Karpas-422 (cell line): ENCODE measurements around the gene SPSB2. TPM values are rescaled to one million over a fixed set of nuclear protein-coding genes. Genes with fewer than 3 reads are reported as not detected.
A peak's percentile ranks its signal among the peaks of the same experiment; 100 is the strongest.

ENCODE experiments used
- DNase-seq: peaks from one replicate; pipeline ENCODE4 v3.0.0-alpha.2; 2015
- H2AFZ ChIP-seq: fragments of 200-600 bp; sonication (generic); 2 replicates; pipeline ENCODE4 v1.6.1; 2014; ENCODE audit warnings: antibody characterized with exemption, low read length, mixed read lengths
- H3K27ac ChIP-seq: fragments of 200-600 bp; sonication (generic); 2 replicates; pipeline ENCODE4 v1.5.1; 2014; ENCODE audit warnings: mild to moderate bottlenecking, low read length, moderate library complexity
- H3K27me3 ChIP-seq: fragments of 200-600 bp; sonication (generic); 2 replicates; pipeline ENCODE4 v1.6.1; 2014; ENCODE audit warnings: low read length, mixed read lengths
- H3K36me3 ChIP-seq: fragments of 200-600 bp; sonication (generic); 2 replicates; pipeline ENCODE4 v1.6.1; 2014; ENCODE audit warnings: low read length, mixed read lengths; ENCODE audit not compliant: insufficient read depth
- H3K4me1 ChIP-seq: fragments of 200-600 bp; sonication (generic); 2 replicates; pipeline ENCODE4 v1.6.1; 2014; ENCODE audit warnings: mild to moderate bottlenecking, low read length, mixed read lengths
- H3K4me2 ChIP-seq: fragments of 200-600 bp; sonication (generic); 2 replicates; pipeline ENCODE4 v1.6.1; 2014; ENCODE audit warnings: low read length, low read depth, mild to moderate bottlenecking; ENCODE audit not compliant: poor library complexity, severe bottlenecking
- H3K4me3 ChIP-seq: fragments of 200-600 bp; sonication (generic); 2 replicates; pipeline ENCODE4 v1.5.1; 2014; ENCODE audit warnings: mild to moderate bottlenecking, antibody characterized with exemption, low read length, mixed read lengths
- H3K79me2 ChIP-seq: fragments of 200-600 bp; sonication (generic); 2 replicates; pipeline ENCODE4 v1.6.1; 2014; ENCODE audit warnings: mild to moderate bottlenecking, low read length, mixed read lengths
- H3K9ac ChIP-seq: fragments of 200-600 bp; sonication (generic); 2 replicates; pipeline ENCODE4 v1.6.0; 2014; ENCODE audit warnings: low read length
- H3K9me2 ChIP-seq: fragments of 200-600 bp; sonication (generic), shearing (Covaris generic); replicated peaks from 2 replicates; pipeline ENCODE4 v1.6.0; 2014; ENCODE audit warnings: mild to moderate bottlenecking, low read length, moderate library complexity; ENCODE audit not compliant: insufficient read depth
- H3K9me3 ChIP-seq: fragments of 300-700, 200-600 bp; sonication (generic); 2 replicates; pipeline ENCODE4 v1.6.1; 2014; ENCODE audit warnings: low read length, mixed read lengths
- H4K20me1 ChIP-seq: fragments of 200-600 bp; sonication (generic); 2 replicates; pipeline ENCODE4 v1.6.1; 2014; ENCODE audit warnings: mild to moderate bottlenecking, antibody characterized with exemption, low read length, low read depth; ENCODE audit not compliant: insufficient read depth
- total RNA-seq: library from RNA; depleted of rRNA; stranded (reverse); fragments of >200 nt; shearing (Covaris generic); gene quantifications from 2 replicates; pipeline ENCODE4 v1.2.3, GENCODE V29; 2014; ENCODE audit warnings: low replicate concordance

SPSB2 gene
- total RNA-seq, 1 experiment from 2014 or later = 5.9 TPM

DNA sequence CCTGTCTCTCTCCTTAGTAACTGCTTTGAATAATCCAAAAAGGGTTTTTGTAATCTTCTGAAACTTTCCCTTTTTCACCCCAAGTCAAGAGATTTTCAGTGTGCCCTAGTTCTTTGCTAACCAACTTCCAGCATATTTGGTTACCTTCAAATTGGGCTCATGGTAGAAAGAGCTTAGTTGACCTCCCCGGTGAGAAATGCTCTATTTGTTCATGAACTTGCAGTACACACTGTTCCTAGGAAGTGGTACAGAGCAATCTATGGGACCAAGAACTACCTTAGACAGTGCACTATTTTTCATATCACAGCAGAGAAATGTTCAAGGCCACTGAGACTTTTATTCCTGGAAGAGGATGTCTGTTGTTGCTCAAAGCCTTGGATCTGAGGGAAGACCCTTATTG, 19.5 kb downstream of the SPSB2 start:
- Histone ChIP-seq H3K9me2 (no peaks in the 10 kb centered on the region), H3K27ac (peak overlapping the region; percentile 58), H2AFZ (no peak overlapping the region), H4K20me1 (peaks cover 6% of the 10 kb centered on the region; the same call in 1 of the 2 replicates), H3K9me3 (no peaks in the 10 kb centered on the region), H3K9ac (peak overlapping the region; percentile 76), H3K4me1 (peaks cover 37% of the 10 kb centered on the region), H3K4me2 (peak overlapping the region; percentile 82), H3K27me3 (no peaks in the 10 kb centered on the region), H3K79me2 (peaks cover 49% of the 10 kb centered on the region), H3K4me3 (peak overlapping the region; percentile 90), H3K36me3 (peaks cover 20% of the 10 kb centered on the region)
- DNase-seq = no peak

DNA sequence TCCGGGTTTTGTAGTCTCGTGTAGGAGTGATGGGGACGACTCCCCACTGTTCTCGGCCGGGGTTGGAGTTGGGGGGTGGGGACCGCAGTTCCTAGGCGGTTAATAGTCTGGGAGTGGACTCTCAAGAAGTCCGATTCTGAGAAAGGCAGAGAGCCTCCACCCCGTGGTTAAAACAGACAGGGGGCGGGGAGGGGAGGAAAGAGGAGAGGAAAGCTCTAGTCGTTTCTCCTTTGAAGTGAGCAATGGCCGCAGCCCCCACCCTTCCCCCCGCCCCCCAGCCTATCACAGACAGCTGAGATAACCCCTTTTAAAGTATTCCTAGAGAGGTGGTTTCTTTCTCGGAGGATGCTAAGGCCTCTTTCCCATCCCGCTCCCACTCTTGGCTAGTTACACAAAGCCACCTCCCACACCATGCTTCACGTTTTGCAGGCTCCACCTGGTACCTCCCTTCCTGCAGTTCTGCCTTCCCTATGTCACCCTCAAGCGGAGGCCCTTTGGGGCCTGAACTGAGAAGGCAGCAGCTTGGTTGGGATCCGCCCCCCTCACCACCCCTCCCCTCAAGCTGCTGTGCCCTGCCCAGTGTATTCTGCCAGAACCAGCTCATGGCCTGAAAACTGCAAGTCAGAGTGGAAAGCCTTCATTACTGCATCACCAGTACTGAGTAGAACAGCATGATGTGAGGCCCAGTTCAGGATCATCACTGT, 20.3 kb downstream of the SPSB2 start:
- peaks cover 20% of the 10 kb centered on the region for H3K36me3 ChIP-seq
- H3K4me3 ChIP-seq = peak overlapping the region; percentile 90
- no peak overlapping the region for H2AFZ ChIP-seq
- H3K4me2 ChIP-seq = peak overlapping the region; percentile 82
- peaks cover 40% of the 10 kb centered on the region for H3K4me1 ChIP-seq
- H3K27ac ChIP-seq = peak overlapping the region; percentile 58
- H3K9me3 ChIP-seq = no peaks in the 10 kb centered on the region
- H3K27me3 ChIP-seq = no peaks in the 10 kb centered on the region
- H3K79me2 ChIP-seq = peaks cover 52% of the 10 kb centered on the region
- H3K9ac ChIP-seq = peak overlapping the region; percentile 76
- no peaks in the 10 kb centered on the region for H3K9me2 ChIP-seq
- peaks cover 6% of the 10 kb centered on the region; the same call in 1 of the 2 replicates for H4K20me1 ChIP-seq
- DNase-seq = peak; percentile 80

DNA sequence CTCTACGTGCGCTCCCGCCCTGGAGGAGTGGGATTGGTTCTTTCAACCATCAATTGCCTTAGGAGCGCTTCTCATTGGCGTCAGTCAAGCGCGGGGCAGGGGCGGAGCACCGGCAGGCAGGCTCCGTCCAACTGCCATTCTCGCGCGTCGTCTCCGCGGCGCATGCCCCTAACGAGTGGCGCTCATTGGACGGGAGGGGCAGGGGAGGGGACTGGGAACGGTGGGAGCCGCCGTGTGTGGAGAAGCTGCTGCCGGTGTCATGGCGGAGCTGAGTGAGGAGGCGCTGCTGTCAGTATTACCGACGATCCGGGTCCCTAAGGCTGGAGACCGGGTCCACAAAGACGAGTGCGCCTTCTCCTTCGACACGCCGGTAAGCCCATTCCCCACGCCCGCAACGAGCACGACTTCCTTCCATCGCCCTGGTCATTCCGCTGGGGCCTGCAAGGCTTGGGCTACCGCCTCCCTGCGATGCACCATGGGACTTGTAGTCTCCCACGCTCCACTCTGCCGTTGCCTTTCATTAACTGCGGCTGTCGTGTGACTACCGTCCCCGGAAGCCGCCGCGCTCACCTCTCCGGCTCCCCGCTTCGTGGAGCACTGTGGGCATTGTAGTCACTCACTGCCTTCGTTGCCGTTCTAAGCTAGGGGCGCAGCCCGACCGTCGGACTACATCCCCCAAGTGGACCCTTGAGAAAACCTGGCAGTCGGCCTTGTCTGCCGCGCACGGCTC, 21.0 kb downstream of the SPSB2 start, which contains the start of gene USP5:
TSS of gene USP5 (plus strand) at position 230 of the 730 bp plus-strand sequence. CDS start at position 260, 30 bp downstream.
- peak within 1 kb of the TSS; percentile 6; the same call in 1 of the 2 replicates for H2AFZ ChIP-seq
- DNase-seq = peak; percentile 99
- H3K4me2 ChIP-seq = peak within 1 kb of the TSS; percentile 89
- H3K9me2 ChIP-seq = no peaks in the 10 kb centered on the region
- peaks cover 6% of the 10 kb centered on the region; the same call in 1 of the 2 replicates for H4K20me1 ChIP-seq
- peak within 1 kb of the TSS; percentile 86 for H3K27ac ChIP-seq
- H3K4me1 ChIP-seq = peaks cover 46% of the 10 kb centered on the region
- peaks cover 15% of the 10 kb centered on the region for H3K36me3 ChIP-seq
- no peaks in the 10 kb centered on the region for H3K9me3 ChIP-seq
- peak within 1 kb of the TSS; percentile 90 for H3K4me3 ChIP-seq
- peak within 1 kb of the TSS; percentile 88 for H3K9ac ChIP-seq
- H3K79me2 ChIP-seq = peaks cover 52% of the 10 kb centered on the region
- no peaks in the 10 kb centered on the region for H3K27me3 ChIP-seq

DNA sequence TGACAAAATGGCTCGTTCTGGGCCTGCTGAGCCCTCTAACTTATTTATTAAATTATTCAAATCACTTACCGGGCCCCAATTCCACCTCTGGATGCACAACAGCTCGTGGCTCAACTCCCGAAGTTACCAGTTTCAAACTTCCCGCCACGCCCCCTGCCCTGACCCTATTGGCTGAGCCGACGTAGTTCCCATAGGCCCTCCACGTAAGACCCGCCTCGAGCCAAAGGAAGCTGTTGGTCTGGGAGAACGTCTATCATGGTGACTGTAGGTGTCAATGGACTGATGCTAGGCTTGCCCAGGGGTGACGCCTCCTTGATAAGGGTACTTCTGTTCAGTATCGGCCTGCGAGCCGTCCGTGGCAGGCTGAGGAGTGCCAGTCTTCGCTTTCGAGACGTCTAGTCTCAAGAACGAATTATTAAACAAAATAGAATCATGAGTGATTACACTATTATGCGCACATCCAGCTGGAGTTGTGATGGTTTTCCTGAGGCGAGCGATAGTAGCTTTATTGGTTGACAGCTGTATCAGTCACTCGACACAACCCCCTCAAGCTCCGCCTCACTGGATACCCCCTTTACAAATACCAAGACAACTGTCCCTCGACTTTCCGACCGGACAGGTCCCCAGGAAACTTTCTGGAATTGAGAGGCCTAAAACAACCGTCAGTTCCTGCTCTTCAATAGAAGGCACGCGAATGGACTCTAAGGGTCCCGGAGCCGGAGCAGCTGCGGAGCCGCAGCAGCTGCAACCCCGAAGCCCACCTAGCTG, 21.8 kb downstream of the SPSB2 start, which contains the start of gene CDCA3:
TSS of gene CDCA3 (minus strand) at position 134 of the 768 bp plus-strand sequence. CDS start 334 bp downstream, outside the sequence.
- H3K9me3 ChIP-seq = no peaks in the 10 kb centered on the region
- H3K79me2 ChIP-seq = peaks cover 52% of the 10 kb centered on the region
- H2AFZ ChIP-seq = peak within 1 kb of the TSS; percentile 6; the same call in 1 of the 2 replicates
- peak; percentile 99 for DNase-seq
- H3K4me2 ChIP-seq = peak within 1 kb of the TSS; percentile 89
- no peaks in the 10 kb centered on the region for H3K27me3 ChIP-seq
- H3K27ac ChIP-seq = peak within 1 kb of the TSS; percentile 86
- H3K4me1 ChIP-seq = peaks cover 51% of the 10 kb centered on the region
- peaks cover 15% of the 10 kb centered on the region for H3K36me3 ChIP-seq
- H4K20me1 ChIP-seq = peaks cover 6% of the 10 kb centered on the region; the same call in 1 of the 2 replicates
- peak within 1 kb of the TSS; percentile 88 for H3K9ac ChIP-seq
- peak within 1 kb of the TSS; percentile 88 for H3K4me3 ChIP-seq
- H3K9me2 ChIP-seq = no peaks in the 10 kb centered on the region

DNA sequence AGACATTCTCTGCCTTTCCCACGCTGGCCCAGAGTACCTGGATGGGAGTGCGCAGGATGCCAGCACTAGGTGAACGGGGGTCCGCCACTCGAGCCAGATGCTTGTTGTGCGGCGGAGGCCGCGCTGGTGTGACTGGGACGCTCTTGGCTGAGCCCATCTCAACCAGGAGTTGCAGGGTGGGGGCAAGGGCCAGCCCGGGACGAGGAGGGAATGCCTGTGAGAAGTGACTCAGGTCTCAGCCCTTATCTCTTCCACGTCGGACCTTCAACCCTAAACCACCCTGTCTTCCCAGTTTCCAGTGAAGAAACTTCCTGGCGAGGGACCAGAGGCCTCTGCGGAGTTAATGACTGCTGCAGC, 22.3 kb downstream of the SPSB2 start:
- H2AFZ ChIP-seq = no peak overlapping the region
- H3K9me2 ChIP-seq = no peaks in the 10 kb centered on the region
- no peaks in the 10 kb centered on the region for H3K27me3 ChIP-seq
- peak; percentile 57 for DNase-seq
- H3K36me3 ChIP-seq = peaks cover 13% of the 10 kb centered on the region
- peaks cover 51% of the 10 kb centered on the region for H3K4me1 ChIP-seq
- H3K4me2 ChIP-seq = peak overlapping the region; percentile 89
- H3K9ac ChIP-seq = peak overlapping the region; percentile 88
- peaks cover 6% of the 10 kb centered on the region; the same call in 1 of the 2 replicates for H4K20me1 ChIP-seq
- H3K27ac ChIP-seq = peak overlapping the region; percentile 86
- no peaks in the 10 kb centered on the region for H3K9me3 ChIP-seq
- peaks cover 52% of the 10 kb centered on the region for H3K79me2 ChIP-seq
- peak overlapping the region; percentile 88 for H3K4me3 ChIP-seq

DNA sequence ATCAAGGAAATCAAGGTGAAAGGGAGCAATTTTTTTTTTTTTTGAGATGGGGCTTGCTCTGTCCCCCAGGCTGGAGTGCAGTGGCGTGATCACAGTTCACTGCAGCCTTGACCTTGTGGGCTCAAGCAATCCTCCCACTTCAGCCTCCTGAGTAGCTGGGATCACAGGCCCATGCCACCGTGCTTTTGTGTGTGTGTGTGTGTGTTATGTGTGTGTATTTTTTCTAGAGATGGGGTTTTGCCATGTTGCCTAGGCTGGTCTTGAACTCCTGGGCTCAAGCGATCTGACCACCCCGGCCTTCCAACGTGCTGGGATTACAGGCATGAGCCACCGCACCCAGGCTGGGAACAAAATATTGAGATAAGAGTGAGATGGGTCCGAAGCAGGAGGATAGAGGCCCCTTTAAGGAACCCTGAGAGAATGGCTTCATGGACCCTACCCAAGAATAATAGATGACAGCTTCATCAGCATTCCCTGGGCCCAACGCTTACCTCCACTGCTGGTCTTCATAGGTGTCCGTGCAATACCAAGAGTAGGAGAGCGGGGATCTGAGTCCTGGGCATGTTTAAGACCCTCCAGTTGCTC, 23.0 kb downstream of the SPSB2 start:
- no peak for DNase-seq
- Histone ChIP-seq H3K79me2 (peaks cover 49% of the 10 kb centered on the region), H3K4me2 (peak overlapping the region; percentile 89), H3K4me3 (peak overlapping the region; percentile 88), H4K20me1 (peaks cover 6% of the 10 kb centered on the region; the same call in 1 of the 2 replicates), H3K27ac (peak overlapping the region; percentile 86), H3K36me3 (peaks cover 11% of the 10 kb centered on the region), H3K9me3 (no peaks in the 10 kb centered on the region), H3K9ac (peak overlapping the region; percentile 88), H3K9me2 (no peaks in the 10 kb centered on the region), H3K27me3 (no peaks in the 10 kb centered on the region), H2AFZ (no peak overlapping the region), H3K4me1 (peaks cover 51% of the 10 kb centered on the region)

DNA sequence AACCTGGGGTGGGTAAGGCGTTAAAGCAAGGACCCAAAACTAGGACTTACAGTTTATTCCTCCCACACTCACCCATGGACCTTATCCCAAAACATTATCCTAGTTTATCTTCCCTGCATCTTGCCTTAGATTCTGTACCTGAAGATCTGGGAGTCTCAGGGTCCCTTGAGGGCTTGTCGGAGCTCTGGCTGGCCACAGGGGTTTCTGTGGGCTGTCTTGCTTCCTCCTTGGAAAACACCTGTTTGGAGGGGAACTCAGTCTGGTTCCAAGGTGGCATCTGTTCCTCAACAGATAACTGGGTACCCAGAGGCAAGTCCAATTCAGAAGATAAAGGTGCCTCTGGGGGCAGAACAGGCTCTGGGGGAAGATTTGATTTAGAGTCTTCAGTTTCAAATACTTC, 23.7 kb downstream of the SPSB2 start:
- Histone ChIP-seq H3K4me3 (peak overlapping the region; percentile 88; the same call in 1 of the 2 replicates), H3K27me3 (no peaks in the 10 kb centered on the region), H3K9ac (peak overlapping the region; percentile 88), H3K4me2 (peak overlapping the region; percentile 89), H3K79me2 (peaks cover 43% of the 10 kb centered on the region), H4K20me1 (peaks cover 6% of the 10 kb centered on the region; the same call in 1 of the 2 replicates), H3K27ac (peak overlapping the region; percentile 86), H2AFZ (no peak overlapping the region), H3K4me1 (peaks cover 51% of the 10 kb centered on the region), H3K36me3 (peaks cover 11% of the 10 kb centered on the region), H3K9me3 (no peaks in the 10 kb centered on the region), H3K9me2 (no peaks in the 10 kb centered on the region)
- DNase-seq = no peak
